ENCODE data around the gene IMPDH1.

IMPDH1 gene

DNA sequence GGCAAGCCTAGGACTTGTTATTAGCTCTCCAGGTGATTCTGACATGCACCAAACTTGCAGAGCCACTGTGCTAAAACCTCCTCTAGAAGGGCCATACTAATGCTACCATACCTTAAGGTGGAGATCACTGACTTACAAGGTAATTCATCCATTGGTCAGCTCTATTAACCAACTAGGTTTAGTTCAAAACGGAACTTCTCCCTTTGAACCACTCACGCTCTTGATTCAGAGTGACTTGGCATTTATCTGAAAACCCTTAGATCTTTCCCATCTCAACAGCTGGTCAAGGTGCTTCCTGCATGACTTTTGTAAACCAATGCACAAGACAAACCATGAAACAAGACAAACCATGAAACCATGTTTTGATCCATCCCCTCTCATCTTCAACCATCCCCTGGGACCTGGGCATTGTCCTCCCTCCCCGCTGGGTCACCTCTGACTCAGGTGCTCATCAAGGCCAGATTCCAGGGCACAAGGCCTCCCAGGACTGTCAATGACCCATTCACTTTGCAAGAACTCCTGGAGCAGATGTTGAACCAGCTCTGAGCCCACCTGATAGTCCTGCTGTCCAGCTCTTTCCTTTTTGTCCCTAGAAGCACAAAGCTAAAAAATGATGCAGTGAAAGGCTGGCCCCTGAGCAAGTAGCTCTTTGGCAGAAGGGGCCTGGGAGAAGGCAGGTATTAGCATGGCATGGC is 18.8 kb downstream of the IMPDH1 start:
- Histone ChIP-seq H3K9me3 (ENCODE audit: low read length) (no peaks in the 10 kb centered on the region), H3K4me1 (ENCODE audit: insufficient read depth, low read length, severe bottlenecking) (no peaks in the 10 kb centered on the region), H3K79me2 (ENCODE audit: insufficient read depth, low read length) (no peaks in the 10 kb centered on the region), H3F3A (ENCODE audit: insufficient read depth, low read length) (no peaks in the 10 kb centered on the region), H3K9ac (ENCODE audit: low read length) (no peak overlapping the region), H2AFZ (ENCODE audit: low read length) (no peak overlapping the region), H3K36me3 (ENCODE audit: insufficient read depth, low read length) (peaks cover 45% of the 10 kb centered on the region), H3K27ac (ENCODE audit: low read depth, low read length, poor library complexity, severe bottlenecking) (no peak overlapping the region), H3K4me3 (ENCODE audit: low read depth, low read length, poor library complexity, severe bottlenecking) (no peak overlapping the region), H3K4me2 (ENCODE audit: low read length) (no peak overlapping the region), H4K20me1 (ENCODE audit: insufficient read depth, low read length) (no peaks in the 10 kb centered on the region), H3K9me2 (ENCODE audit: low read depth, low read length) (no peaks in the 10 kb centered on the region), H3K27me3 (ENCODE audit: insufficient read depth, low read length) (no peaks in the 10 kb centered on the region)
- TF ChIP-seq, protein P1, sequence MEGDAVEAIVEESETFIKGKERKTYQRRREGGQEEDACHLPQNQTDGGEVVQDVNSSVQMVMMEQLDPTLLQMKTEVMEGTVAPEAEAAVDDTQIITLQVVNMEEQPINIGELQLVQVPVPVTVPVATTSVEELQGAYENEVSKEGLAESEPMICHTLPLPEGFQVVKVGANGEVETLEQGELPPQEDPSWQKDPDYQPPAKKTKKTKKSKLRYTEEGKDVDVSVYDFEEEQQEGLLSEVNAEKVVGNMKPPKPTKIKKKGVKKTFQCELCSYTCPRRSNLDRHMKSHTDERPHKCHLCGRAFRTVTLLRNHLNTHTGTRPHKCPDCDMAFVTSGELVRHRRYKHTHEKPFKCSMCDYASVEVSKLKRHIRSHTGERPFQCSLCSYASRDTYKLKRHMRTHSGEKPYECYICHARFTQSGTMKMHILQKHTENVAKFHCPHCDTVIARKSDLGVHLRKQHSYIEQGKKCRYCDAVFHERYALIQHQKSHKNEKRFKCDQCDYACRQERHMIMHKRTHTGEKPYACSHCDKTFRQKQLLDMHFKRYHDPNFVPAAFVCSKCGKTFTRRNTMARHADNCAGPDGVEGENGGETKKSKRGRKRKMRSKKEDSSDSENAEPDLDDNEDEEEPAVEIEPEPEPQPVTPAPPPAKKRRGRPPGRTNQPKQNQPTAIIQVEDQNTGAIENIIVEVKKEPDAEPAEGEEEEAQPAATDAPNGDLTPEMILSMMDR (IDR thresholded peaks at IDR 0.05; ENCODE audit: low read length): no peak
- no peak for TF ChIP-seq EZH2 (IDR thresholded peaks at IDR 0.05; ENCODE audit: borderline replicate concordance, low read length)

DNA sequence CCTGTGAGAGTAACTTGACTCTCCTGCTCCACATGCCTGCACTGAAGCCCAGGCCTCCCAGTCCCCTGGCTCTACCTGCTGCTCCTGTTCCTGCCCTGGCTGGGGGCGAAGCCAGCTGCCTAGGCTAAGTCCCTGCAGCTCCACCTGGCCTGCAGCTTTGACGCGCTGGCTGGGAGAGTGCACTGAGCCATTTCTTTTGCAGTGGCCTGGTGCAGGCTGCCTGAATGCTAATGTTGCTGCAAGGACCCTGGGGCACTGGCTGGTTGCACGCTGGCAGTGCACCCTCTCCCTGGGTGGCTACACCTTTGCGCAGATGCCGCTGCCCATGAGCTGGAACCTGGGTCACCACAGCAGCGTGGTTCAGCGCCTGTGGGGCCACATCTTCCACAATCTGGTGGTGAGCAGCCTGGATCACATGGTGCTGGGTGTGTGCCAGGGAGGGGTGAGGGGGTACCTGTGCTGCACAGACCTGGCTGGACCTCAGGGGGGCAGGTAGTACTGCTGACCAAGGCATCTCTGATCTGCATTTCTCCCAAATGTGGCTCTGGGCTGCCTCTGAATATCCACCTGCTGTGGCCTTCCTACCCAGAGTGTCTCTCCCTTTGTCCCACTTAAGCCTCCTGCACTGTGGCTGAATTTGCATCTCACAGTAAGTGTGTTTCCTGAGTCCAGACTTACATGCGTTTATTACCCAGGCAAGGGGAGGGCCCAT is 20.0 kb downstream of the IMPDH1 start:
- no peak overlapping the region for H3K27ac ChIP-seq (ENCODE audit: low read depth, low read length, poor library complexity, severe bottlenecking)
- no peak overlapping the region for H3K4me2 ChIP-seq (ENCODE audit: low read length)
- no peaks in the 10 kb centered on the region for H3F3A ChIP-seq (ENCODE audit: insufficient read depth, low read length)

DNA sequence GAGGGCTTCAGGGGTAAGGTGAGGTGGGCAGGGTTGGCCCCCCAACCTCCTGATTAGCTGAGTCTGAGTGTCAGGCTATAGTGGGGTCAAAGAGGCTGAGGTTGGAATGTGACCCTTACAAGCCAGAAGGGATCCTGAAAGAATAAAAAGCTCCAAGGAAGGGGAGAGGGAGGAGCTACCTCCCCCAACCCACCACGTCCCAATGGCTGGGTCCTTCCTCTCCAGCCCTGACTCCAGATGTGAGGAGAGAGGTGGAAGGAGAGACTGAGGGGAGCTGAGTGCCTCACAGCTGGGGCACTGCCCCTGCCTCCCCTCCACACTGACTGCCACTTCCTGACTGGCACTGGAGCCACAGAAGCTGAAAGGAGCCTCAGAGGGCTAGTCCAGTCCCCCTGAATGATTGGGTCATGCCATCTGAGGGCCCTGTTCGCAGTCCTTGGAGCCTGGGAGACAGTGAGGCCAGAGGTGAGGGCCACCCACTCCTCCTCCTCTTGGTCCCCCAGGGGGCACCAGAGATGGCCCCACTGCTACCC is 20.6 kb downstream of the IMPDH1 start:
- Histone ChIP-seq H3K4me1 (ENCODE audit: insufficient read depth, low read length, severe bottlenecking) (no peaks in the 10 kb centered on the region), H3K9ac (ENCODE audit: low read length) (no peak overlapping the region), H3K9me2 (ENCODE audit: low read depth, low read length) (no peaks in the 10 kb centered on the region), H3K36me3 (ENCODE audit: insufficient read depth, low read length) (peaks cover 27% of the 10 kb centered on the region), H2AFZ (ENCODE audit: low read length) (no peak overlapping the region), H3K9me3 (ENCODE audit: low read length) (no peaks in the 10 kb centered on the region), H3K4me3 (ENCODE audit: low read depth, low read length, poor library complexity, severe bottlenecking) (no peak overlapping the region), H3K27me3 (ENCODE audit: insufficient read depth, low read length) (no peaks in the 10 kb centered on the region), H3K79me2 (ENCODE audit: insufficient read depth, low read length) (no peaks in the 10 kb centered on the region), H3K27ac (ENCODE audit: low read depth, low read length, poor library complexity, severe bottlenecking) (no peak overlapping the region), H4K20me1 (ENCODE audit: insufficient read depth, low read length) (no peaks in the 10 kb centered on the region), H3F3A (ENCODE audit: insufficient read depth, low read length) (no peaks in the 10 kb centered on the region), H3K4me2 (ENCODE audit: low read length) (no peak overlapping the region)
- no peak for TF ChIP-seq EZH2 (IDR thresholded peaks at IDR 0.05; ENCODE audit: borderline replicate concordance, low read length)
- TF ChIP-seq, protein P1 (IDR thresholded peaks at IDR 0.05; ENCODE audit: low read length): no peak

More for the DNA sequence above, 20.0 kb downstream of the IMPDH1 start:
- Histone ChIP-seq H3K4me3 (ENCODE audit: low read depth, low read length, poor library complexity, severe bottlenecking) (no peak overlapping the region), H4K20me1 (ENCODE audit: insufficient read depth, low read length) (no peaks in the 10 kb centered on the region), H3K79me2 (ENCODE audit: insufficient read depth, low read length) (no peaks in the 10 kb centered on the region), H3K9me3 (ENCODE audit: low read length) (no peaks in the 10 kb centered on the region), H3K9ac (ENCODE audit: low read length) (no peak overlapping the region), H3K4me1 (ENCODE audit: insufficient read depth, low read length, severe bottlenecking) (no peaks in the 10 kb centered on the region), H3K36me3 (ENCODE audit: insufficient read depth, low read length) (peaks cover 33% of the 10 kb centered on the region), H3K9me2 (ENCODE audit: low read depth, low read length) (no peaks in the 10 kb centered on the region), H3K27me3 (ENCODE audit: insufficient read depth, low read length) (no peaks in the 10 kb centered on the region), H2AFZ (ENCODE audit: low read length) (no peak overlapping the region)
- no peak for TF ChIP-seq EZH2 (IDR thresholded peaks at IDR 0.05; ENCODE audit: borderline replicate concordance, low read length)
- TF ChIP-seq, protein P1 (IDR thresholded peaks at IDR 0.05; ENCODE audit: low read length): peak; percentile 5; the same call in 1 of the 2 replicates

Data from OCI-LY1 (cell line).